HFF-Myc (cell line): ENCODE results near the gene SV2C.

Source experiments
- DNase-seq: peaks from one replicate; pipeline ENCODE4 v3.0.0-alpha.2; 2011; ENCODE audit warnings: low read depth; ENCODE audit errors: extremely low read depth
- H3K4me3 ChIP-seq: replicated peaks from 2 replicates; pipeline ENCODE4 v1.5.1; 2011; ENCODE audit warnings: low read depth, mild to moderate bottlenecking, control low read depth, low read length
- CTCF ChIP-seq: IDR thresholded peaks from 2 replicates; pipeline ENCODE4 v1.5.1; 2012; ENCODE audit warnings: mild to moderate bottlenecking, low read depth, low read length, control low read depth; ENCODE audit errors: missing control alignments

Gene SV2C

GRCh38 chr5:76199336-76200318 is 116.4 kb downstream of the SV2C start:
- H3K4me3 ChIP-seq = no peak overlapping the region
- no peak for DNase-seq
- TF ChIP-seq CTCF = no peak

GRCh38 chr5:76202182-76202581 is 119.0 kb downstream of the SV2C start:
- DNase-seq = no peak
- no peak overlapping the region for H3K4me3 ChIP-seq
- TF ChIP-seq CTCF = no peak

GRCh38 chr5:76204191-76204590 is 121.0 kb downstream of the SV2C start:
- H3K4me3 ChIP-seq = no peak overlapping the region
- DNase-seq = no peak
- no peak for TF ChIP-seq CTCF

- DNase-seq = no peak
Measured at GRCh38 chr5:76204713-76205112, 121.5 kb downstream of the SV2C start.

GRCh38 chr5:76207120-76207519 is 123.9 kb downstream of the SV2C start:
- no peak for TF ChIP-seq CTCF
- no peak overlapping the region for H3K4me3 ChIP-seq
- DNase-seq = no peak

More at GRCh38 chr5:76204713-76205112, 121.5 kb downstream of the SV2C start:
- H3K4me3 ChIP-seq = no peak overlapping the region
- no peak for TF ChIP-seq CTCF

GRCh38 chr5:76209297-76209696 is 126.1 kb downstream of the SV2C start:
- TF ChIP-seq CTCF = peak; percentile 23
- DNase-seq = no peak
- H3K4me3 ChIP-seq = no peak overlapping the region

GRCh38 chr5:76210946-76211345 is 127.8 kb downstream of the SV2C start:
- H3K4me3 ChIP-seq = no peak overlapping the region
- DNase-seq = no peak
- no peak for TF ChIP-seq CTCF
